SK-N-SH treated with all-trans-retinoic acid at 6 μM for 48 hours (cell line): ENCODE results near the gene ARHGAP44.

Source experiments
- ATAC-seq: fragments of 200-7000 bp; cut with Tn5 transposase; 3 replicates; pipeline ENCODE4 v1.9.1; 2020; ENCODE audit warnings: mild to moderate bottlenecking, moderate library complexity
- ARNTL ChIP-seq: fragments of 450-650 bp; formaldehyde crosslinking; IDR thresholded peaks from 2 replicates; pipeline ENCODE4 v1.5.0; 2020; ENCODE audit warnings: low read depth, mild to moderate bottlenecking, moderate library complexity, borderline replicate concordance
- BACH2 ChIP-seq: fragments of 250-450 bp; sonication (Bioruptor Pico); IDR thresholded peaks from 2 replicates; pipeline ENCODE4 v1.9.0; 2021; ENCODE audit warnings: mild to moderate bottlenecking, borderline replicate concordance
- ESRRG ChIP-seq: fragments of 250-450 bp; sonication (Bioruptor Pico); IDR thresholded peaks from 2 replicates; pipeline ENCODE4 v1.6.1; 2021; ENCODE audit warnings: mild to moderate bottlenecking
- GLIS3 ChIP-seq: fragments of 250-450 bp; sonication (Bioruptor Pico); IDR thresholded peaks from 2 replicates; pipeline ENCODE4 v1.5.0; 2020; ENCODE audit warnings: mild to moderate bottlenecking, moderate library complexity
- ISL1 ChIP-seq: fragments of 250-450 bp; sonication (Bioruptor Pico); IDR thresholded peaks from 2 replicates; pipeline ENCODE4 v2.1.2; 2022; ENCODE audit warnings: mild to moderate bottlenecking, moderate library complexity
- POU6F1 ChIP-seq: fragments of 250-450 bp; sonication (Bioruptor Pico); IDR thresholded peaks from 2 replicates; pipeline ENCODE4 v1.8.0; 2021; ENCODE audit warnings: low read depth, mild to moderate bottlenecking, moderate library complexity, borderline replicate concordance
- PPARA ChIP-seq: fragments of 250-450 bp; sonication (Bioruptor Pico); IDR thresholded peaks from 2 replicates; pipeline ENCODE4 v1.5.0; 2020; ENCODE audit warnings: mild to moderate bottlenecking, borderline replicate concordance
- RARB ChIP-seq: fragments of 250-450 bp; sonication (Bioruptor Pico); IDR thresholded peaks from 2 replicates; pipeline ENCODE4 v1.8.0; 2021; ENCODE audit warnings: mild to moderate bottlenecking, moderate library complexity
- SNAI2 ChIP-seq: fragments of 250-450 bp; sonication (Bioruptor Pico); IDR thresholded peaks from 2 replicates; pipeline ENCODE4 v1.5.0; 2020; ENCODE audit warnings: mild to moderate bottlenecking, moderate library complexity
- TCF4 ChIP-seq: fragments of 250-450 bp; sonication (Bioruptor Pico); IDR thresholded peaks from 2 replicates; pipeline ENCODE4 v1.8.0; 2021; ENCODE audit warnings: mild to moderate bottlenecking, moderate library complexity, borderline replicate concordance
- ZC3H10 ChIP-seq: fragments of 250-450 bp; sonication (Bioruptor Pico); IDR thresholded peaks from 2 replicates; pipeline ENCODE4 v1.5.1; 2021; ENCODE audit warnings: mild to moderate bottlenecking, moderate library complexity
- ZFP3 ChIP-seq: fragments of 250-450 bp; sonication (Bioruptor Pico); IDR thresholded peaks from 2 replicates; pipeline ENCODE4 v1.5.0; 2020; ENCODE audit warnings: mild to moderate bottlenecking, moderate library complexity
- ZFP30 ChIP-seq: fragments of 450-650 bp; formaldehyde crosslinking; IDR thresholded peaks from 2 replicates; pipeline ENCODE4 v1.5.0; 2022; ENCODE audit warnings: mild to moderate bottlenecking, moderate library complexity
- ZNF70 ChIP-seq: fragments of 450-650 bp; formaldehyde crosslinking; IDR thresholded peaks from 2 replicates; pipeline ENCODE4 v1.5.0; 2020; ENCODE audit warnings: mild to moderate bottlenecking, moderate library complexity
- TF ChIP-seq, protein P1 (sequence below): fragments of 250-450 bp; sonication (Bioruptor Pico); IDR thresholded peaks from 2 replicates; pipeline ENCODE4 v1.5.1; 2021; ENCODE audit warnings: mild to moderate bottlenecking, moderate library complexity
- TF ChIP-seq, protein P2 (sequence below): fragments of 250-450 bp; sonication (Bioruptor Pico); IDR thresholded peaks from 2 replicates; pipeline ENCODE4 v1.5.0; 2020; ENCODE audit warnings: mild to moderate bottlenecking, moderate library complexity
- TF ChIP-seq, protein P3 (sequence below): fragments of 250-450 bp; sonication (Bioruptor Pico); IDR thresholded peaks from 2 replicates; pipeline ENCODE4 v1.8.0; 2020; ENCODE audit warnings: mild to moderate bottlenecking, moderate library complexity, borderline replicate concordance
- TF ChIP-seq, protein P4 (sequence below): fragments of 250-450 bp; sonication (Bioruptor Pico); IDR thresholded peaks from 2 replicates; pipeline ENCODE4 v1.5.1; 2020; ENCODE audit warnings: low read depth, mild to moderate bottlenecking, moderate library complexity

ARHGAP44 gene

GRCh38 chr17:12992676-12993075 is 203.4 kb downstream of the ARHGAP44 start:
- TF ChIP-seq BACH2 (CRISPR knock-in tag): no peak
- no peak for TF ChIP-seq PPARA (CRISPR knock-in tag)
- no peak for TF ChIP-seq ZNF70 (CRISPR knock-in tag)
- no peak for TF ChIP-seq POU6F1 (CRISPR knock-in tag)
- no peak for TF ChIP-seq ZC3H10 (CRISPR knock-in tag)
- TF ChIP-seq, protein P1, sequence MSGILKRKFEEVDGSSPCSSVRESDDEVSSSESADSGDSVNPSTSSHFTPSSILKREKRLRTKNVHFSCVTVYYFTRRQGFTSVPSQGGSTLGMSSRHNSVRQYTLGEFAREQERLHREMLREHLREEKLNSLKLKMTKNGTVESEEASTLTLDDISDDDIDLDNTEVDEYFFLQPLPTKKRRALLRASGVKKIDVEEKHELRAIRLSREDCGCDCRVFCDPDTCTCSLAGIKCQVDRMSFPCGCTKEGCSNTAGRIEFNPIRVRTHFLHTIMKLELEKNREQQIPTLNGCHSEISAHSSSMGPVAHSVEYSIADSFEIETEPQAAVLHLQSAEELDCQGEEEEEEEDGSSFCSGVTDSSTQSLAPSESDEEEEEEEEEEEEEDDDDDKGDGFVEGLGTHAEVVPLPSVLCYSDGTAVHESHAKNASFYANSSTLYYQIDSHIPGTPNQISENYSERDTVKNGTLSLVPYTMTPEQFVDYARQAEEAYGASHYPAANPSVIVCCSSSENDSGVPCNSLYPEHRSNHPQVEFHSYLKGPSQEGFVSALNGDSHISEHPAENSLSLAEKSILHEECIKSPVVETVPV: no peak
- TF ChIP-seq, protein P2, sequence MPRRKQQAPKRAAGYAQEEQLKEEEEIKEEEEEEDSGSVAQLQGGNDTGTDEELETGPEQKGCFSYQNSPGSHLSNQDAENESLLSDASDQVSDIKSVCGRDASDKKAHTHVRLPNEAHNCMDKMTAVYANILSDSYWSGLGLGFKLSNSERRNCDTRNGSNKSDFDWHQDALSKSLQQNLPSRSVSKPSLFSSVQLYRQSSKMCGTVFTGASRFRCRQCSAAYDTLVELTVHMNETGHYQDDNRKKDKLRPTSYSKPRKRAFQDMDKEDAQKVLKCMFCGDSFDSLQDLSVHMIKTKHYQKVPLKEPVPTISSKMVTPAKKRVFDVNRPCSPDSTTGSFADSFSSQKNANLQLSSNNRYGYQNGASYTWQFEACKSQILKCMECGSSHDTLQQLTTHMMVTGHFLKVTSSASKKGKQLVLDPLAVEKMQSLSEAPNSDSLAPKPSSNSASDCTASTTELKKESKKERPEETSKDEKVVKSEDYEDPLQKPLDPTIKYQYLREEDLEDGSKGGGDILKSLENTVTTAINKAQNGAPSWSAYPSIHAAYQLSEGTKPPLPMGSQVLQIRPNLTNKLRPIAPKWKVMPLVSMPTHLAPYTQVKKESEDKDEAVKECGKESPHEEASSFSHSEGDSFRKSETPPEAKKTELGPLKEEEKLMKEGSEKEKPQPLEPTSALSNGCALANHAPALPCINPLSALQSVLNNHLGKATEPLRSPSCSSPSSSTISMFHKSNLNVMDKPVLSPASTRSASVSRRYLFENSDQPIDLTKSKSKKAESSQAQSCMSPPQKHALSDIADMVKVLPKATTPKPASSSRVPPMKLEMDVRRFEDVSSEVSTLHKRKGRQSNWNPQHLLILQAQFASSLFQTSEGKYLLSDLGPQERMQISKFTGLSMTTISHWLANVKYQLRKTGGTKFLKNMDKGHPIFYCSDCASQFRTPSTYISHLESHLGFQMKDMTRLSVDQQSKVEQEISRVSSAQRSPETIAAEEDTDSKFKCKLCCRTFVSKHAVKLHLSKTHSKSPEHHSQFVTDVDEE (CRISPR knock-in tag): no peak
- TF ChIP-seq, protein P3, sequence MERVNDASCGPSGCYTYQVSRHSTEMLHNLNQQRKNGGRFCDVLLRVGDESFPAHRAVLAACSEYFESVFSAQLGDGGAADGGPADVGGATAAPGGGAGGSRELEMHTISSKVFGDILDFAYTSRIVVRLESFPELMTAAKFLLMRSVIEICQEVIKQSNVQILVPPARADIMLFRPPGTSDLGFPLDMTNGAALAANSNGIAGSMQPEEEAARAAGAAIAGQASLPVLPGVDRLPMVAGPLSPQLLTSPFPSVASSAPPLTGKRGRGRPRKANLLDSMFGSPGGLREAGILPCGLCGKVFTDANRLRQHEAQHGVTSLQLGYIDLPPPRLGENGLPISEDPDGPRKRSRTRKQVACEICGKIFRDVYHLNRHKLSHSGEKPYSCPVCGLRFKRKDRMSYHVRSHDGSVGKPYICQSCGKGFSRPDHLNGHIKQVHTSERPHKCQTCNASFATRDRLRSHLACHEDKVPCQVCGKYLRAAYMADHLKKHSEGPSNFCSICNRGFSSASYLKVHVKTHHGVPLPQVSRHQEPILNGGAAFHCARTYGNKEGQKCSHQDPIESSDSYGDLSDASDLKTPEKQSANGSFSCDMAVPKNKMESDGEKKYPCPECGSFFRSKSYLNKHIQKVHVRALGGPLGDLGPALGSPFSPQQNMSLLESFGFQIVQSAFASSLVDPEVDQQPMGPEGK (CRISPR knock-in tag): no peak
- no peak for TF ChIP-seq ZFP3 (CRISPR knock-in tag)
- TF ChIP-seq ESRRG (CRISPR knock-in tag): no peak
- TF ChIP-seq ZFP30 (CRISPR knock-in tag): no peak
- TF ChIP-seq, all 23 proteins: peak for 0
- no peak for ATAC-seq

GRCh38 chr17:12993631-12994030 is 204.3 kb downstream of the ARHGAP44 start:
- ATAC-seq: no peak

DNA sequence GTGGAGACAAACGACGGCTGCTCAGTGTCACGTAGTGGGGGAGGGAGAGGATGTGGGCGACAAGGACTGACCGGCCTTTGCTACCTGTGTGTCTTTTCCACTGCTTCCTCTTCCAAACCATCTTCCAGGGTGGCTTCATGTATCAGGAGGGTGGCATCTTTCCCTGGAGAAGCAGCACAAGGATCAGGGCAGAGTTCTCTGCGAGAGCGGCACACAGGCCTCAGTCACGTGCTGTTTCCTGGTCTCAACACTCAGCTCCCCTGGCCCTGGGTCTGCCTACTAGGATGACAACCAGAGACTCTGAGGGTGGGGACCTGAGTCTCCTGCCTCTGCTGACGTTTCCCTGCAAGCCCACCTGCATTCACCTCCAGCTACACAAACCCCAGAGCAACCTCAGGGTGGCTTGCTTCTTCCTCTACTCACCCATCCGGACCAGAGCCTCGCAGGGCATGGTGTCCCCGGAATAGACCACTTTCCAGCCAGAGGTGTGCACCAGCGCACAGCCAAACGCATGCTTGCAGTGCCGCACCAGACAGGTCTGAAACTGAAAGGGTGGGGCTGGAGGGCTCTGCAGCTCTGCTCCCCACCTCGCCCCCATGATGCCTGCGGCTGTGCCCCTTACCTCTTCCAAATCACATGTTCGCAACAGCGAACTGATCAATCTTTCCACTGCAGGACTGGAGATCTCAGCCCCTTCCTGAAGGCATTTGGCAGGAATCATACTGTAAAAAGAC is 205.2 kb downstream of the ARHGAP44 start:
- no peak for ATAC-seq
- TF ChIP-seq ZFP30 (CRISPR knock-in tag): no peak

More at GRCh38 chr17:12993631-12994030, 204.3 kb downstream of the ARHGAP44 start:
- TF ChIP-seq ZC3H10 (CRISPR knock-in tag) (no peak), GLIS3 (no peak), ARNTL (no peak), ISL1 (no peak), ZFP3 (CRISPR knock-in tag) (no peak), PPARA (CRISPR knock-in tag) (no peak), RARB (no peak), SNAI2 (no peak), TCF4 (CRISPR knock-in tag) (no peak), BACH2 (CRISPR knock-in tag) (no peak)
- TF ChIP-seq, protein P4, sequence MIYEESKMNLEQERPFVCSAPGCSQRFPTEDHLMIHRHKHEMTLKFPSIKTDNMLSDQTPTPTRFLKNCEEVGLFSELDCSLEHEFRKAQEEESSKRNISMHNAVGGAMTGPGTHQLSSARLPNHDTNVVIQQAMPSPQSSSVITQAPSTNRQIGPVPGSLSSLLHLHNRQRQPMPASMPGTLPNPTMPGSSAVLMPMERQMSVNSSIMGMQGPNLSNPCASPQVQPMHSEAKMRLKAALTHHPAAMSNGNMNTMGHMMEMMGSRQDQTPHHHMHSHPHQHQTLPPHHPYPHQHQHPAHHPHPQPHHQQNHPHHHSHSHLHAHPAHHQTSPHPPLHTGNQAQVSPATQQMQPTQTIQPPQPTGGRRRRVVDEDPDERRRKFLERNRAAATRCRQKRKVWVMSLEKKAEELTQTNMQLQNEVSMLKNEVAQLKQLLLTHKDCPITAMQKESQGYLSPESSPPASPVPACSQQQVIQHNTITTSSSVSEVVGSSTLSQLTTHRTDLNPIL (CRISPR knock-in tag): no peak
